GM08714 (cell line): ENCODE measurements around the gene SCN1B.

Experiments used
- H3K4me3 ChIP-seq: fragments of 200-500 bp; sonication (Bioruptor generic); 2 replicates; pipeline ENCODE4 v1.5.1; 2014; ENCODE audit warnings: mild to moderate bottlenecking, low read length, inconsistent platforms
- ZNF274 ChIP-seq: IDR thresholded peaks from 2 replicates; pipeline ENCODE4 v1.6.1; 2012; ENCODE audit warnings: mild to moderate bottlenecking, low read depth, low read length

SCN1B gene

DNA sequence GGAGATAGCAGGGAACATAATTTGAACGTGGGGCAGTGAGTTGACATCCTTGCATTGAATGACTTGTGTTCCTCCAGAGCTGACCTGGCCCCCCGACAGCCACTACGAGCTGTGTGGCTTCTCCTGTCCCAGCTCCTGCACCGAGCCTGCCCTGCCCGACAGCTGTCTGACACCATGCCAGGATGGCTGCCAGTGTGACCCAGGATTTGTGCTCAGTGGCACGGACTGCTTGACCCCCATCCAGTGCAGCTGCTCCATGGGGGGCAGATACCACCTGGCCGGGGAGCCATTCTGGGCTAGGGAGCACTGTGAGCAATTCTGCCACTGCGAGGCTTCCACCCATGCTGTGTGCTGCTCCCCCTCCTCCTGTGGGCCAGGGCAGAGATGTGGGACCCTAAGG lies 56.2 kb downstream of the SCN1B start:
- no peak overlapping the region for H3K4me3 ChIP-seq
- TF ChIP-seq ZNF274: no peak

DNA sequence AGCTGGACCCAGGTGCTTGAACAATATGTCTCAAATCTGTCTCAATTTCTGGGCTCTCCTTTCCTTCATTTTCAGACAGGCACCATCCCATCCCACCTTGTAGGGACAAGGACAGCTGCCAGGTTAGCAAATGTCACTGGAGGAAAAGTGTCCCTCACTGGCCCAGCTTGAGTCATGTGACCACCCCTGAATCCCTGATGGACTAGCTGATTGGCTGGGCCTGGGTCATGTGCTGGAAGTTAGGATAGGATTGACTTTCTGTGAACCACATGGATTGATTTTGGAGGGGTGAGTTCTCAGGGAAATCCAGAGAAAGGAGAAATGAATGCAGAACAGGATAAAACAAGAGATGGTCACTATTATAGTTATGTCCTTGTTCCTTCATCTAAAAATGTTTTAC lies 57.1 kb downstream of the SCN1B start:
- no peak for TF ChIP-seq ZNF274
- H3K4me3 ChIP-seq: no peak overlapping the region

DNA sequence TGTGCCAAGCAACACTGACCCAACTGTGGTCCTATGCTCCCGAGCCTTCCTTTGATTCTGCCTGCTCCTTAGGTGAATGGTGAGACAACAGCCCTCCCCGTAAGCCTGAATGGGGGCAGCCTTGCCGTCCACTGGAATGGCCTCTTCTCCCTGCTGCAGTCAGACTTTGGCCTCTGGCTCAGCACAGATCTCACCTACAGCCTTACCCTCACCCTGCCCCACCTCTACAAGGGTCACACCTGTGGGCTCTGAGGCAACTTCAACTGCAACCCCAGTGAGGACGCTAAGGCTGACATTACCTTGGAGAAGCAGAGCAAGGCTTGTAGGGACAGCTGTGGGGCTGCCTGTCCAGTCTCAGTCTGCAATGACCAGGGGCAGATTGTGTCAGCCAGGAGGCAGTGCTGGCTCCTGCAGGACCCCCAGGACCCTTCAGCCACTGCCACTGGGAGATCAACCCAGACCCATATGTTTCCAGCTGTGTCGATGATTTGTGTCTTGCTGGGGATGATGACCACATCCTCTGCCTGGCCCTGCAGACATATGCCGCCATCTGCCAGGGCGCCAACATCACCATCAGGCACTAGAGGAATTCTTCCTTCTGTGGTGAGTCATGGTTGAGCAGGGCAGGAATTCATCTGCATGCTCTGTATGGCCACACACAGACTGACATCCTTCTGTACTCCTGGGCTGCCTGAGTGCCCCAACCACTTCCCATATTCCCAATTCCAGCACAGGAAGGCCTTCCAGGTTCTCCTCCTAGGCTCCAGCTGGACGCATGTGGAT lies 58.1 kb downstream of the SCN1B start:
- no peak overlapping the region for H3K4me3 ChIP-seq
- TF ChIP-seq ZNF274: no peak

DNA sequence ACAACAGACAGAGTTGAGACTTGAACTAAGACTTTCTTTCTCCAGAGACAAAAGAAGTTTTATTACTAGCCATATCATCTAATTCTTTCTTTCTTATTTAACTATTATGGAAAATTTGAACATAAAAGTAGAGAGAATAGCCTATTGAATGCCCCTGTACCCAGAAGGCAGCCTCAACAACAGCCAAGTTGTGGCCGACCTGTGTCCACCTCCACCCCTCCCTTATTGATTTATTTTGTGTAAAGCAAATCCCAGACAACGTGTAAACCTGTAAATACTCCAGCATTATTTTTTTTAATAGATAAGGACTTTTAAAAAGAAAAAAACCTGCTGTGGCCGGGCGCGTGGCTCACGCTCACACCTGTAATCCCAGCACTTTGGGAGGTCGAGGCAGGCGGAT lies 59.3 kb downstream of the SCN1B start:
- no peak overlapping the region for H3K4me3 ChIP-seq
- no peak for TF ChIP-seq ZNF274
